Neural cell (in vitro differentiated cells): Measurements from ENCODE around the gene DCT.

Experiments
- EP300 ChIP-seq: fragments of 450-650 bp; conservative IDR thresholded peaks from 2 replicates; pipeline ENCODE4 v1.6.1; 2014; ENCODE audit warnings: antibody characterized with exemption, mild to moderate bottlenecking, moderate library complexity; ENCODE audit not compliant: poor library complexity, severe bottlenecking
- EZH2 ChIP-seq: fragments of 200-600, 300-800 bp; shearing (Covaris generic), sonication (generic); IDR thresholded peaks from 2 replicates; pipeline ENCODE4 v1.6.1; 2014; ENCODE audit warnings: antibody characterized with exemption, low read length, borderline replicate concordance, mild to moderate bottlenecking; ENCODE audit not compliant: insufficient read depth, poor library complexity, severe bottlenecking
- MXI1 ChIP-seq: fragments of 450-650 bp; conservative IDR thresholded peaks from 2 replicates; pipeline ENCODE4 v1.6.1; 2014; ENCODE audit warnings: antibody characterized with exemption, mild to moderate bottlenecking; ENCODE audit not compliant: poor library complexity, severe bottlenecking
- POLR2AphosphoS5 ChIP-seq: IDR thresholded peaks from 2 replicates; pipeline ENCODE4 v1.6.1; 2012
- TAF1 ChIP-seq: IDR thresholded peaks from 2 replicates; pipeline ENCODE4 v1.6.1; 2012; ENCODE audit warnings: low read depth
- TF ChIP-seq, protein P1 (sequence below): fragments of 450-650 bp; IDR thresholded peaks from 2 replicates; pipeline ENCODE4 v1.5.1; 2014; ENCODE audit warnings: antibody characterized with exemption, mild to moderate bottlenecking, moderate library complexity; ENCODE audit not compliant: poor library complexity, severe bottlenecking

DNA sequence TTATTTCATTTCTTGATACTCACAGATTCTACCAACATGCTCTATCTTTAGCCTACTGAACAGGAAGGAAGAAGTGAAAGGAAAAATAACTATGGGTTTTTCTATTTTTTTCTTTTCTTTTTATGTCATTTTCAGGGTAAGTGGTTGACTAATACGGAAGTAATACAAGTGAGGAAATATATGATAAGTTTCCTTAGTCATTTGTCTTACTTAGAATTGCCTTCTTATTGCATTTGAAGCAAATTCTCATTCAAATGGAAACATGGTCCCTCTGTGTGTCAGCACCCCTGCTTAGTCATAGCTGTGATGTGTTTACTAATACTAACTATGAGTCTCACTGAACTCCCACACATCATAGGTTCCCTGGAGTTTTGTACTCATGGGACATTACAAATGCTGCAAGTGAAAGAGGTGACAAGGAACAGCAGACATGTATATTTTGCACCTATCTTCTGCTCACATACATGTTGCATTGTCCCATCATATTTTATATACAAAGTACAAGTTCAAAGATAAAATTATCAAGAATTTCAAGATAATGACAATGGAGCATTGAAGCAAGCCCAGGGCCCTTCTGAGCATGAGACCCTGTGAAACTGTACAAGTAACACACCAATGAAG, 60.1 kb downstream of the DCT start:
- TF ChIP-seq, protein P1, sequence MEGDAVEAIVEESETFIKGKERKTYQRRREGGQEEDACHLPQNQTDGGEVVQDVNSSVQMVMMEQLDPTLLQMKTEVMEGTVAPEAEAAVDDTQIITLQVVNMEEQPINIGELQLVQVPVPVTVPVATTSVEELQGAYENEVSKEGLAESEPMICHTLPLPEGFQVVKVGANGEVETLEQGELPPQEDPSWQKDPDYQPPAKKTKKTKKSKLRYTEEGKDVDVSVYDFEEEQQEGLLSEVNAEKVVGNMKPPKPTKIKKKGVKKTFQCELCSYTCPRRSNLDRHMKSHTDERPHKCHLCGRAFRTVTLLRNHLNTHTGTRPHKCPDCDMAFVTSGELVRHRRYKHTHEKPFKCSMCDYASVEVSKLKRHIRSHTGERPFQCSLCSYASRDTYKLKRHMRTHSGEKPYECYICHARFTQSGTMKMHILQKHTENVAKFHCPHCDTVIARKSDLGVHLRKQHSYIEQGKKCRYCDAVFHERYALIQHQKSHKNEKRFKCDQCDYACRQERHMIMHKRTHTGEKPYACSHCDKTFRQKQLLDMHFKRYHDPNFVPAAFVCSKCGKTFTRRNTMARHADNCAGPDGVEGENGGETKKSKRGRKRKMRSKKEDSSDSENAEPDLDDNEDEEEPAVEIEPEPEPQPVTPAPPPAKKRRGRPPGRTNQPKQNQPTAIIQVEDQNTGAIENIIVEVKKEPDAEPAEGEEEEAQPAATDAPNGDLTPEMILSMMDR, result no peak
- TF ChIP-seq TAF1 (no peak), POLR2AphosphoS5 (no peak), EZH2 (no peak), MXI1 (no peak), EP300 (no peak)
